HEK293 (cell line): ENCODE results near the gene PLOD3.

Experiments
- BCL11B ChIP-seq: fragments of 450-650 bp; formaldehyde crosslinking; IDR thresholded peaks from 2 replicates; pipeline ENCODE4 v1.5.1; 2016; ENCODE audit warnings: low read depth, missing biosample characterization, missing genetic modification characterization
- EGR2 ChIP-seq: fragments of 450-650 bp; formaldehyde crosslinking; IDR thresholded peaks from 2 replicates; pipeline ENCODE4 v1.5.1; 2016; ENCODE audit warnings: low read depth, missing biosample characterization, missing genetic modification characterization
- KLF9 ChIP-seq: fragments of 450-650 bp; formaldehyde crosslinking; IDR thresholded peaks from 2 replicates; pipeline ENCODE4 v1.5.1; 2016; ENCODE audit warnings: missing biosample characterization, missing genetic modification characterization, low read depth
- PRDM6 ChIP-seq: fragments of 450-650 bp; formaldehyde crosslinking; IDR thresholded peaks from 2 replicates; pipeline ENCODE4 v1.5.1; 2017; ENCODE audit warnings: missing biosample characterization, missing genetic modification characterization
- SP2 ChIP-seq: fragments of 450-650 bp; formaldehyde crosslinking; IDR thresholded peaks from 2 replicates; pipeline ENCODE4 v1.5.1; 2016; ENCODE audit warnings: missing biosample characterization, missing genetic modification characterization
- SP3 ChIP-seq: fragments of 450-650 bp; formaldehyde crosslinking; IDR thresholded peaks from 2 replicates; pipeline ENCODE4 v1.5.1; 2016; ENCODE audit warnings: missing biosample characterization, missing genetic modification characterization
- TCF7L2 ChIP-seq: IDR thresholded peaks from 2 replicates; pipeline ENCODE4 v1.6.1; 2011; ENCODE audit warnings: low read depth, mild to moderate bottlenecking, inconsistent platforms, low read length, moderate library complexity, borderline replicate concordance
- ZBTB17 ChIP-seq: fragments of 450-650 bp; formaldehyde crosslinking; IDR thresholded peaks from 2 replicates; pipeline ENCODE4 v1.5.1; 2016; ENCODE audit warnings: missing biosample characterization, missing genetic modification characterization
- ZBTB21 ChIP-seq: fragments of 450-650 bp; formaldehyde crosslinking; IDR thresholded peaks from 2 replicates; pipeline ENCODE4 v1.5.1; 2017; ENCODE audit warnings: missing biosample characterization, missing genetic modification characterization
- ZBTB26 ChIP-seq: fragments of 450-650 bp; formaldehyde crosslinking; optimal IDR thresholded peaks from 2 replicates; pipeline ENCODE3; 2016; ENCODE audit warnings: missing biosample characterization, mild to moderate bottlenecking, missing genetic modification characterization
- ZFHX2 ChIP-seq: fragments of 450-650 bp; formaldehyde crosslinking; conservative IDR thresholded peaks from 2 replicates; pipeline ENCODE4 v1.5.1; 2016; ENCODE audit warnings: missing biosample characterization, missing genetic modification characterization
- ZFP3 ChIP-seq: fragments of 450-650 bp; formaldehyde crosslinking; IDR thresholded peaks from 2 replicates; pipeline ENCODE4 v1.5.1; 2016; ENCODE audit warnings: low read depth, missing biosample characterization, missing genetic modification characterization
- ZNF155 ChIP-seq: fragments of 450-650 bp; formaldehyde crosslinking; IDR thresholded peaks from 2 replicates; pipeline ENCODE4 v1.5.1; 2016; ENCODE audit warnings: missing biosample characterization, missing genetic modification characterization
- ZNF18 ChIP-seq: fragments of 450-650 bp; formaldehyde crosslinking; IDR thresholded peaks from 2 replicates; pipeline ENCODE4 v1.5.1; 2016; ENCODE audit warnings: missing biosample characterization, missing genetic modification characterization
- ZNF221 ChIP-seq: fragments of 450-650 bp; formaldehyde crosslinking; IDR thresholded peaks from 2 replicates; pipeline ENCODE4 v1.5.1; 2017; ENCODE audit warnings: missing biosample characterization, missing genetic modification characterization, borderline replicate concordance
- ZNF24 ChIP-seq: fragments of 450-650 bp; formaldehyde crosslinking; IDR thresholded peaks from 2 replicates; pipeline ENCODE4 v1.5.1; 2016; ENCODE audit warnings: missing biosample characterization, missing genetic modification characterization
- ZNF274 ChIP-seq, 2 experiments: fragments of 200-500 bp in 1 of 2; fragments of 450-650 bp in 1 of 2; sonication (Bioruptor generic) in 1 of 2; formaldehyde crosslinking in 1 of 2; IDR thresholded peaks; 2 replicates each; pipeline versions ENCODE4 v1.5.1 to v1.6.1; 2014 to 2016; ENCODE audit warnings: borderline replicate concordance in 1 of 2, inconsistent platforms in 1 of 2, low read length in 1 of 2, missing biosample characterization in 1 of 2, missing genetic modification characterization in 1 of 2
- ZNF280C ChIP-seq: fragments of 450-650 bp; formaldehyde crosslinking; IDR thresholded peaks from 2 replicates; pipeline ENCODE4 v1.5.1; 2016; ENCODE audit warnings: missing biosample characterization, missing genetic modification characterization
- ZNF292 ChIP-seq: fragments of 450-650 bp; formaldehyde crosslinking; IDR thresholded peaks from 2 replicates; pipeline ENCODE4 v1.5.1; 2016; ENCODE audit warnings: low read depth, missing biosample characterization, missing genetic modification characterization, borderline replicate concordance
- ZNF558 ChIP-seq: fragments of 450-650 bp; formaldehyde crosslinking; IDR thresholded peaks from 2 replicates; pipeline ENCODE4 v1.5.1; 2016; ENCODE audit warnings: missing biosample characterization, missing genetic modification characterization
- ZNF585B ChIP-seq: fragments of 450-650 bp; formaldehyde crosslinking; IDR thresholded peaks from 2 replicates; pipeline ENCODE4 v1.5.1; 2016; ENCODE audit warnings: missing biosample characterization, missing genetic modification characterization
- ZNF596 ChIP-seq: fragments of 450-650 bp; IDR thresholded peaks from 2 replicates; pipeline ENCODE4 v1.5.0; 2018; ENCODE audit warnings: missing biosample characterization, mild to moderate bottlenecking, missing genetic modification characterization, moderate library complexity
- ZNF600 ChIP-seq: fragments of 450-650 bp; formaldehyde crosslinking; IDR thresholded peaks from 2 replicates; pipeline ENCODE4 v1.5.1; 2016; ENCODE audit warnings: missing biosample characterization, missing genetic modification characterization
- ZNF623 ChIP-seq: fragments of 450-650 bp; formaldehyde crosslinking; IDR thresholded peaks from 2 replicates; pipeline ENCODE4 v1.5.1; 2016; ENCODE audit warnings: missing biosample characterization, missing genetic modification characterization
- ZNF660 ChIP-seq: fragments of 450-650 bp; IDR thresholded peaks from 2 replicates; pipeline ENCODE4 v1.5.1; 2018; ENCODE audit warnings: missing biosample characterization, mild to moderate bottlenecking, missing genetic modification characterization
- ZNF768 ChIP-seq: fragments of 450-650 bp; formaldehyde crosslinking; IDR thresholded peaks from 2 replicates; pipeline ENCODE4 v1.5.1; 2018; ENCODE audit warnings: missing biosample characterization, mild to moderate bottlenecking, missing genetic modification characterization
- ZSCAN18 ChIP-seq: fragments of 450-650 bp; formaldehyde crosslinking; IDR thresholded peaks from 2 replicates; pipeline ENCODE4 v1.5.1; 2016; ENCODE audit warnings: missing biosample characterization, missing genetic modification characterization
- TF ChIP-seq, protein P1 (sequence below): fragments of 450-650 bp; formaldehyde crosslinking; IDR thresholded peaks from 2 replicates; pipeline ENCODE4 v1.5.1; 2016; ENCODE audit warnings: missing biosample characterization, missing genetic modification characterization
- TF ChIP-seq, protein P2 (sequence below): fragments of 450-650 bp; formaldehyde crosslinking; IDR thresholded peaks from 2 replicates; pipeline ENCODE4 v1.5.1; 2016; ENCODE audit warnings: missing biosample characterization, missing genetic modification characterization

Gene PLOD3

GRCh38 chr7:101251871-101252659 lies 34.7 kb upstream of the PLOD3 start (continued):
- no peak for TF ChIP-seq ZNF18
- peak; percentile 82 for TF ChIP-seq EGR2
- TF ChIP-seq ZNF596 (tag by site-specific recombination), result no peak
- TF ChIP-seq, protein P1, sequence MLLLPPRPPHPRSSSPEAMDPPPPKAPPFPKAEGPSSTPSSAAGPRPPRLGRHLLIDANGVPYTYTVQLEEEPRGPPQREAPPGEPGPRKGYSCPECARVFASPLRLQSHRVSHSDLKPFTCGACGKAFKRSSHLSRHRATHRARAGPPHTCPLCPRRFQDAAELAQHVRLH (tag by site-specific recombination), result no peak
- TF ChIP-seq ZSCAN18 (tag by site-specific recombination), result no peak
- no peak for TF ChIP-seq ZFP3 (tag by site-specific recombination)
- TF ChIP-seq ZNF292 (tag by site-specific recombination), result no peak
- TF ChIP-seq ZNF221 (tag by site-specific recombination), result no peak
- no peak for TF ChIP-seq ZNF280C (tag by site-specific recombination)
- TF ChIP-seq ZNF623, result 0 out of 2 replicates have a peak, but pooled peaks have one; percentile 5
- TF ChIP-seq ZNF660, result peak; percentile 40
- no peak for TF ChIP-seq ZNF558
- TF ChIP-seq, protein P2, sequence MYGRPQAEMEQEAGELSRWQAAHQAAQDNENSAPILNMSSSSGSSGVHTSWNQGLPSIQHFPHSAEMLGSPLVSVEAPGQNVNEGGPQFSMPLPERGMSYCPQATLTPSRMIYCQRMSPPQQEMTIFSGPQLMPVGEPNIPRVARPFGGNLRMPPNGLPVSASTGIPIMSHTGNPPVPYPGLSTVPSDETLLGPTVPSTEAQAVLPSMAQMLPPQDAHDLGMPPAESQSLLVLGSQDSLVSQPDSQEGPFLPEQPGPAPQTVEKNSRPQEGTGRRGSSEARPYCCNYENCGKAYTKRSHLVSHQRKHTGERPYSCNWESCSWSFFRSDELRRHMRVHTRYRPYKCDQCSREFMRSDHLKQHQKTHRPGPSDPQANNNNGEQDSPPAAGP (tag by site-specific recombination), result peak; percentile 13; the same call in 1 of the 2 replicates
- TF ChIP-seq ZNF274 (IDR thresholded peaks at IDR 0.05; ENCODE audit: low read length), result no peak
- no peak for TF ChIP-seq ZNF274 (tag by site-specific recombination; IDR thresholded peaks at IDR 0.05; ENCODE audit: borderline replicate concordance)
- TF ChIP-seq ZNF155, result no peak
- no peak for TF ChIP-seq ZNF768
- peak; percentile 78 for TF ChIP-seq SP3 (tag by site-specific recombination)
- TF ChIP-seq ZBTB21 (tag by site-specific recombination), result no peak
- peak; percentile 43; the same call in 1 of the 2 replicates for TF ChIP-seq ZNF24 (tag by site-specific recombination)
- peak; percentile 82 for TF ChIP-seq ZFHX2
- TF ChIP-seq ZNF600 (tag by site-specific recombination), result 0 out of 2 replicates have a peak, but pooled peaks have one; percentile 50
- no peak for TF ChIP-seq BCL11B (tag by site-specific recombination)
- TF ChIP-seq KLF9 (tag by site-specific recombination), result peak; percentile 40; the same call in 1 of the 2 replicates
- no peak for TF ChIP-seq ZNF585B (tag by site-specific recombination)
- no peak for TF ChIP-seq PRDM6 (tag by site-specific recombination)
- TF ChIP-seq ZBTB17 (tag by site-specific recombination), result peak; percentile 74
- peak; percentile 81 for TF ChIP-seq SP2 (tag by site-specific recombination)
- peak; percentile 28 for TF ChIP-seq ZBTB26 (tag by site-specific recombination)
- no peak for TF ChIP-seq TCF7L2
